ENCODE data around the gene RNF115.
"Not testable (repeated sequence)": the region's sequence is repeated elsewhere in the genome, so short reads cannot be mapped to it uniquely, and the experiment has no call there.

RNF115 gene

DNA sequence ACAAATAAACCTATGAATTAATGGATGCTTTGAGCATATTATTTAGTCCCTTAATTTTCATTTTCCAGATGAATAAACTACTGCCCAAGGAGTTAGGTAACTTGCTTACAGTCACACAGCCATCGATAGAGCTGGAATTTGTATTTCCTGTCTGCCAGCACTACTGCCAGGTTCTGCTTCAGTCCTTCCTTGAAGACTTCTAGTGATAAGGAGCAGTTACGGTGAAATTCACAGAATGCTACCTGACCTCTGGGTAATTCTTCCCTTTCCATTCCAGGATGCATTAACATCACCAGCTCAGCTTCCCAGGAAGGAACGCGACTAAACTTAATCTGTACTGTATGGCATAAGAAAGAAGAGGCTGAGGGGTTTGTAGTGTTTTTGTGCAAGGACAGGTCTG is 93.4 kb downstream of the RNF115 start:
- DNase-seq (ENCODE audit: low read depth in 2 of 2): no peak

GRCh38 chr1:145729666-145730436 is 94.0 kb downstream of the RNF115 start:
- DNase-seq (ENCODE audit: low read depth in 2 of 2): no peak

DNA sequence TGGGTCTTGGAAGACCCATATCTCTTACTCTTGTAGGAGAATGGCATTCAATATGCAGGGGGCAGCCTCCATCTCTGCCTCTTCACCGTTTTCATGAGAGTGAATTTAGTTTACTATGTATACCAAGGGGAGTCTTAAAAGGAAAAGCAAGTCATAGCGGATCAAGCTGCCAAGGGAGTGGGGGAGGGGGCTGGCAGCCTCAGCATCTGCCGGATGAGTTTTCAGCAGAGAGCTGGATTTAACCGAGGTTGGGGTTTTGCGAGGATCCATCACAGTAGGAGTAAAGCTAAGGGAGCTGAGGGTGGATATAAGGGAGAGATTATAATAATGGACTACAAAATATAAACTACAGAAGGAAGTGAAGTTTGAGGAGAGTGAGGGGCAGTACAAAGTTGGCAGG is 94.7 kb downstream of the RNF115 start:
- no peak for DNase-seq (ENCODE audit: low read depth in 2 of 2)

- not testable (repeated sequence) for DNase-seq (ENCODE audit: low read depth in 2 of 2)
Measured at GRCh38 chr1:145726193-145726592, 97.7 kb downstream of the RNF115 start.

GRCh38 chr1:145720878-145721671 is 102.8 kb downstream of the RNF115 start:
- DNase-seq (ENCODE audit: low read depth in 2 of 2): peak; percentile 57 to 65

DNA sequence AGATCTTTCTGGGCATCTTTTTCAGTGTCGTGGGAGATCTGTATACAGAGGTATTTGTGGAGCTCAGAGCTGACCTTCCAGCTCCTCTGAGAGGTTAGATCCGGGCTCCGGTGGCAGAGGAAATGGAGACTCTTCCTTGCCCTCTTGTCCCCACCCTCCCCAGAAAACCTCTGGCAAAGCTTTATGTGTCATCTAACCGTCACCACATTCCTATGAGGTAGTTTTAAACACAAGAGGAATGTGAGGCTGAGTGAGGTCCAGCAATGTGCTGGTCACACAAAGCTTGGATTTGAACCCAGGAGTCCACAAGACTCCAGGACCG is 103.4 kb downstream of the RNF115 start:
- DNase-seq (ENCODE audit: low read depth in 2 of 2): no peak

GRCh38 chr1:145719230-145720079 is 104.4 kb downstream of the RNF115 start, which contains the start of gene CD160:
Gene CD160, plus strand, starts transcription at chr1:145719499. Its CDS starts 8,829 bp downstream, at chr1:145728328.
- no peak for DNase-seq (ENCODE audit: low read depth in 2 of 2)

DNA sequence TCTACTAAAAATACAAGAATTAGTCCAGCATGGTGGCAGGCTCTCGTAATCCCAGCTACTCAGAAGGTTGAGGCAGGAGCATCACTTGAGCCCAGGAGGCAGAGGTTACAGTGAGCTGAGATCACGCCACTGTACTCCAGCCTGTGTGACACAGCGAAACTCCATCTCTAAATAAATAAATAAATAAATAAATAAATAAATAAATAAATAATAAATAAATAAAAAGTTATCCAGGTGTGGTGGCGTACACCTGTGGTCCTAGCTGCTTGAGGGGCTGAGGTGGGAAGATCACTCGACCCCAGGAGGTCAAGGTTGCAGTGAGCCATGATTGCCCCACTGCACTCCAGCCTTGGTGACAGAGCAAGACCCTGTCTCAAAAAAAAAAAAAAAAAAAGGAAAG is 105.4 kb downstream of the RNF115 start:
- DNase-seq (ENCODE audit: low read depth in 2 of 2): not testable (repeated sequence)

DNA sequence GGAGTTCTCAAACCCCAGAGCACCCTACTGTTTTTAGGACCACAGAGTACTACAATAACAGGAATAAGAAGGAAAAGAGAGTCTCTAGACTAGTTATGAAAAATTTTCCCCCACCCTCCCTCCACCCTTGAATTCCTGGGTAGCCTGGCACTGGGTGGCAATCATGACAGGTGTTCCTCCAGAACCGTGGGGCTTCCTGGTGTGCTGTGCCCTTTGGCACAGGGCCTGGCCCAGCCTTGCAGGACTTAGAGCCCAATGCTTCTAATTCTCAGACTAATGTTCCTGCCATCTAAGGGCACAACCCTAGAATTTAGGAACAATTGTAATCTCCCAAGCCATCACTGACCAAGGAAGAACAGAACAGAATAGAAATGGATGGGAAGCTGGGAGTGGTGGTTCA is 106.1 kb downstream of the RNF115 start:
- DNase-seq (ENCODE audit: low read depth in 2 of 2): no peak

- DNase-seq (ENCODE audit: low read depth in 2 of 2): no peak
Measured at GRCh38 chr1:145716641-145717345, 107.1 kb downstream of the RNF115 start.

- DNase-seq (ENCODE audit: low read depth in 2 of 2): no peak
Measured at GRCh38 chr1:145714524-145715111, 109.3 kb downstream of the RNF115 start.

- DNase-seq (ENCODE audit: low read depth in 2 of 2): no peak
Measured at GRCh38 chr1:145711213-145711651, 112.7 kb downstream of the RNF115 start.

GRCh38 chr1:145710291-145711027 is 113.4 kb downstream of the RNF115 start:
- DNase-seq (ENCODE audit: low read depth in 2 of 2): no peak

- no peak for DNase-seq (ENCODE audit: low read depth in 2 of 2)
Measured at GRCh38 chr1:145708063-145708462, 115.8 kb downstream of the RNF115 start.

DNA sequence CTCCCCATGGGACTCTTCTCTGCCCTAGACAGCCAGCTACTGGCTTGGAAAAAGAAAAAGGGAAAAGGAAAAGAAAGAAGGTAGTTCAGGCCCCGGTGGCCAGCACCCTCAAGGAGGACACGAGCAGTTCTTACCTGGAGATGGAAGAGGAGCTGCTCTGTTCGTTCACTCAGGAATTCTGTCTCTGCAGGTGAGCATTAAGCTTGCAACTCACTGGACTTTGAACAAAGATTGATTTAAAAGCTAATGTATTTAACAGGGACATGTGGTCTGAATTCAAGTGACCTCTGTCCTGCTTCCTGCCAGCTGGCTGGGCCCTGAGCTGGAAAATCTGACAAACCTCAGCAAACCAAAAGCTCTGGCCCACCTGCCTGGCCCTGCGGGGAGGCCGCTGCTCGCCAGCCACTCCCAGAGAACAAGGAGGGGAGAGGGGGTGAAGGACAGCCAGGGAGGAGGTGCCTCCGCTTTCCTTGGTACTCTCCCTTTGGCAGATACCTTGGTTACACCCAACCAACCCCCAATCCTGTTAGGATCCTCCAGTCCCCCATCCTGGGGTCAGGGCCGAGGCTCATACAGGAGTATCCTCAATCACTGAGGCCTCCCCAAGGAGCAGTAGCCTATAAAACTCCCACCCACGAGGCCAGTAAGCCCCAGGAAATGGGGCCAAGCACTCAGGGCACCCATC is 116.6 kb downstream of the RNF115 start, which contains the start of gene PDZK1:
TSS of gene PDZK1 (minus strand) at position 186 of the 685 bp plus-strand sequence. CDS start 19,347 bp downstream, outside the sequence.
- DNase-seq (ENCODE audit: low read depth in 2 of 2): no peak

GRCh38 chr1:145706086-145706664 is 117.7 kb downstream of the RNF115 start:
- no peak for DNase-seq (ENCODE audit: low read depth in 2 of 2)

- no peak for DNase-seq (ENCODE audit: low read depth in 2 of 2)
Measured at GRCh38 chr1:145705622-145706021, 118.3 kb downstream of the RNF115 start.

DNA sequence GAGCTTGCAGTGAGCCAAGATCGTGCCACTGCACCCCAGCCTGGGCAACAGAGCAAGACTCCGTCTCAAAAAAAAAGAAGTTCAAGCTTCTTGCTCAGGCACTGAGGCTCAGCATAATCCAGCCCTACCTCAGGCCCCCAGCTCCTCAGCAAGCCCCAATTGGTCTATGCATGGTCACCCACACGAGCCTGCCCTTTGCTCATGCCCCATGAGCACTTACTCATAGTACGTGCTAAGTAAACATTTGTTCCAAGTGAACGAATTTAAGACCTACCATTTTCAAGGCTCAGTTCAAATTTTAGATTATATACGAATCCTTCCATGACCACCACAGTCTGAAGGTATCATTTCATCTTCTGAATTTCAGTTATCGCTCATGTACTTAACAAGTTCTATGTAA is 121.1 kb downstream of the RNF115 start:
- no peak for DNase-seq (ENCODE audit: low read depth in 2 of 2)

- DNase-seq (ENCODE audit: low read depth in 2 of 2): no peak
Measured at GRCh38 chr1:145702052-145702451, 121.8 kb downstream of the RNF115 start.
